Measurements from ENCODE around the gene PTPMT1.

Gene PTPMT1

DNA sequence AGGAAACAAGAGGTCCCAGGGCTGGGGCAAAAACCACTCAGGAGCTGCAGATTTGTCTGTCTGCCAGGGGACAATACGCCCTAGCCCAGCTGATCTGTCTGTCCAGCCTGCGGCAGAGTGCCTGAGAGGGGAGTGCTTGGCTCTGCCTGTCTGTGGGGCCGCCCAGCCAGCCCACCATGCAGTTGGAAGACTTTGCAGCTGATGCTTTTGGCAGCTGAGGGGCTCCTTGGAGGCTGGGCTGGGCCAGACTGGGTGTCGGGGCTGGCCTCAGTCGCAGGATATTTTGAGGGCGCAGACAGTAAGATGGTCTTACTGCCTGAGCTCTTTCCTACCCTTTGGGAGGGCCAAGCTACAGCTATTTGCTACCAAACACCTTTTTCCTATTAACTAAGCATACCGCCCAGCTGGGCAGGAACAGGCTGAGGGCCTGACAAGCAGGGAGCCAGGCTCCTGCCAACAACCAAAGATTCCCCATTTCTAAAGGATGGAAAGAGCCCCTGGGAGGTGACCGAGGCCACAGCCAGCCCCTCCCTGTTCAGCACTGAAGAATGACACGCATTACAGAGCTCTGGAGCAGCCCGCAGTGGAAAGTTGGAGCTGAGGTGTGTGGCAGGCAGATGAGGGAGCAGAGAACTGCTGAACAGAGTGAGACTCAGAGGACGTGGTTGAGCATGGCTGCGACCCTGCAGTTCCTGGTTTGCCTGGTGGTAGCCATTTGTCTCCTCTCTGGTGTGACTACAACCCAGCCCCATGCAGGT, 20.9 kb downstream of the PTPMT1 start, which contains the start of gene FAM180B:
Gene FAM180B, plus strand, starts transcription at position 581 of the 758 bp plus-strand sequence. Its CDS starts 91 bp downstream, at position 672.
- no peak for DNase-seq

DNA sequence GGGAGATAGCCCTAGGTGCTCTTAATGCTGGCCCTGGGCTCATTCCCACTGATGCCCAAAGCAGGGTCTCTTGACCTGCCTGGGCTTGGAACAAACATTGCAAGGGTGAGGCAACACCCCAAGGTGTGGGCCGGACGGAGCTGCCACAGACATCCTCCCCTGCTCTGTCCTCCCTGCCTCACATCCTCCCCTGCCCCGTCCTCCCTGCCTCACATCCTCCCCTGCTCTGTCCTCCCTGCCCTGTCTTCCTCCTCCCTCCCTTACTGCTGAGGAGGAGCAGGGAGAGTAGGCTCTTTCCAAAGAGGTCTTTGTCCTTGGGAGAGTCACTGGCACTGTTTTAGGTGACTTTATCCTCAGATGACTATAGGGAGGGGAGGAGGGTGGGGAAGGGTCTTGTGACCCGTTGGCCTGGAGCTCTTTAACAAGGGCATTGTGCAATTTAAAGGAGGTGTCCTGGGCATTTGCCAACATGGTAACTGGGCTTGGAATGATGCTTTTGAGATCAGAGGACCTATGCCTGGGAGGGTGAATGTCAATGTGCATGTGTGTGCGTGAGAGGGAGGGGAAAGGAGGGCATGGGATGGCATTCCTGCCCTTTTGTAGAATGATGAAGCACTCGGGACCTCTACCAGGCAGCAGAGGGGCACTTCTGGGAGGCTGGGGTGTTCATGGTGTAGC, 21.8 kb downstream of the PTPMT1 start:
- no peak for DNase-seq

DNA sequence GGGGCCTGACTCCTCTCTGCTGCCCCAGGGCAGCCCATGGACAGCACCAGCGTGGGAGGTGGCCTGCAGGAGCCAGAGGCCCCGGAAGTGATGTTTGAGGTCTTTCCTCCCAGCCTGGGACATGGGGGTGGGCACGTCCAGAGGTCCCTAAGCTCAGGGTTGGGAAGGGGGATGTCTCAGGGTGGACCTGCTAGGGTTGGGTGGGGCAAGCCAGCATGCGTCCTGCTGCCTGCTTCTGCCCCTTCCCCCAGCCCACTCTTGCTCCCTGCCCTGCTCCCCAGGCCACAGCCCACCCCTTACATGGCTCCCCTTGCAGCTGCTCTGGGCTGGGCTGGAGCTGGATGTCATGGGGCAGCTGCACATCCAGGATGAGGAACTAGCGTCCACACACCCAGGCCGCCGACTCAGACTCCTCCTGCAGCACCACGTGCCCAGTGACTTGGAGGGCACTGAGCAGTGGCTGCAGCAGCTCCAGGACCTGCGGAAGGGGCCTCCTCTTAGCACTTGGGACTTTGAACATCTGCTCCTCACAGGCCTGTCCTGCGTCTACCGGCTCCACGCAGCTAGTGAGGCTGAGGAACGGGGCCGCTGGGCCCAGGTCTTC, 22.4 kb downstream of the PTPMT1 start:
- no peak for DNase-seq

DNA sequence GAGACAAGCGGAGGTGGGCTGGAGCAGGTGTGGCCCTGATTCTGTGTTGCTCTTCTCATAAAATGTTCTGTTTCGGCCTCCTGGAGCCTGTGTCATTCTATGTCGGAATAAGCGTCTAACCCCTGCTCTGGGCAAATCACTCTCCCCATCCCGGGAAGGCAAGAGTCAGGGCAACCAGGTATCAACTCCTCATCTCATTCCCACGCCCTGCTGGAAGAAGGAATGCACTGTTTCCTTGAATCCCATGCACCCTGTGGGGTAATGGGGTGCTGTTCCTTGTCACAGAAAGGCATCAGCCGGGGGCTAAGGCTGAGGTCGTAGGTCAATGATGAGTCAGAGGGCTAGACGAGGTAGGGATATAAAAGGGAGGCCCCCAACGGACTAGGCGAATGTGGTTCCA, 23.7 kb downstream of the PTPMT1 start:
- no peak for DNase-seq

DNA sequence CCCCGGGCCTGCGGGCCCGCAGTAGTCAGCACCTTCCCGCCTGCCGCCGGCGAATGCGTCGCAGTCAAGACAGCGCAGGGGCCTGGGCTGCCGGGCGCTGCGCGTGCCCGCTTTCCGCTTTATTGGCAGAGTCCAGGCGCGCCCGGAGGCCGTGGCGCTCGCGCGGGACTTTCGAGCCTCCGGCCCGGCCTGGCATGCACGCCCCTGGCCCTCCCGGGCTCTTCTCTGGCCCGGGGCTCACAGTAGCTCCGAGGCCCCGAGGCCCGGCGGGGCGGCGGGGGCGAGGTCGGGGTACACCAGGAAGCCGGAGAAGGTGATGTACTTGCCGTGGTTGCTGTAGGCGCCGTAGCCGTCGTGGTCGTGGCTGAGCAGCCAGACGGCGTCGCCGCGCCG, 24.2 kb downstream of the PTPMT1 start:
- no peak for DNase-seq

DNA sequence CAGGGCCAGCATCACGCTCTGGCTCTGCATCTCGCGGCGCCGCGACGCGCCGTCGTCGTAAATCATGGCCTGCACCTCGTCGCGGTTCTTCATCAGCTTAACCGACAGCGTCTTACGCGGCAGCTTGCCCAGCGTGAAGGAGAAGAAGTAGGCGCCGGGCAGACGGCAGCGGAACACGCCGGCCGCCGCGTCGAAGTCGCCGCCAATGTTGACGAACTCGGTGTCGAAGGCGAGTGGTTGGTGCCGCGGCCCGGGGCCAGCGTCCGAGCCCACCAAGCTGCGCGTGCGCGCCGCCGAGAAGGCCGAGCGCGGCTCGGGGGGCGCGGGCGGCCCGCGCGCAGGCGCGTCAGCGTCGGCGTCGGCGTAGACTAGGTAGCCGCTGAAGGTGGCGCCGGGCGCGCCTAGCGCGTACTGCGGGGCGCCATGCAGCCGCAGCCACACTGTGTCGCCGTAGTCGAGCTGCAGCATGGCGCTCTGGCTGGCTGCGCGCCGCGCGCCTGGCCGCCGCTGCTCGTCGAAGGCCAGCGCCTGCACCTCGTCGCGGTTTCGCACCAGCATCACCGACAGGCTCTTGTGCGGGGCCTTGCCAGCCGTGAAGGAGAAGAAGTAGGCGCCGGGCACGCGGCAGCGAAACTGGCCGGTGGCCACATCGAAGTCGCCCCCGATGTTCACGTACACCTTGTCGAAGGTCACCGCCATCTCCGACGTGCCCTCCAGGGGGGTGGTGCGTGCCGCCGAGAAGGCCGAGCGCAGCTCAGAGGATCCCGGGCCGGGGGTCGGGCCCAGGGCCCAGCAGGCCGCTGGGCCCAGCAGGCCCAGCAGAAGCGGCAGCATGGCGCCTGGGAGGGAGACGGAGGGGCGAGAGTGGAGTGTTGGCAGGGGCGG, 24.8 kb downstream of the PTPMT1 start:
- DNase-seq: no peak

DNA sequence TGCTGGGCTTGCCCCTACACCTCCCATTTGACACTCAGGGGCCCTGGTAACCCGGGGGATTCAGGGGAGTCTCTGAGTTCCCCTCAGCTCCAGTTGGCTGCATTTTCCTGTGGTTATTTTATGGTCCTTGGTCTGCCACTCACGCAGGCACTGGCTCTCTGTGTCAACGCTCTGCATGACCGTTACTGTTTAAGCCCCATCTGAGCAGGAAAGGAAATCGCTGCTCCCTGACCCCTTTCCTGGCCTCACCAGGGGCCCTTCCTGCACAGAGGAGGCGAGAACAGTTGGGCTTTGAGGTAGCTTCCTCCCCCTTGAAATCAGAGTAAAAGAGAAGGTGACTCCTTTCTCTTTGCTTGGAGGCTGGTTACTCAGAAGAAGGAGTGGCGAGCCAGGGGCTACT, 26.4 kb downstream of the PTPMT1 start:
- no peak for DNase-seq

DNA sequence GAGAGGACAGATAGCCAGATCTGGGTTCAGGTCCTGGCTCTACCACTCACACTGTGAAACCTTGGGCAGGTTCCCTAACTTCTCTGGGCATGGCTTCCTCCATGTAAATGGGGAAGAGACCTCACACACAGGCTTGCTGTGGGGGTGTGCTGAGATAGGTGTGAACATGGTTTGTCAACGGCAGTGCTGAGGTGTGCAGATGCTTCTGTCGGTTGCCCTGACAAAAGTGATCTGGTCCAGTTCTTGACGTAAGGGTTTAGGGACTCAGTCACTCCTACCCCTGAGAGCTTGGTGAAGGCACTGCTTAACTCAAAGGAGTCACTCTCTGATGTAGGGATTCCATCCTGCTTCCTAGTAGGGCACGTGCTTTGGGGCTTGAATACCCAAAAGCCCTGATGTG, 26.9 kb downstream of the PTPMT1 start:
- no peak for DNase-seq

DNA sequence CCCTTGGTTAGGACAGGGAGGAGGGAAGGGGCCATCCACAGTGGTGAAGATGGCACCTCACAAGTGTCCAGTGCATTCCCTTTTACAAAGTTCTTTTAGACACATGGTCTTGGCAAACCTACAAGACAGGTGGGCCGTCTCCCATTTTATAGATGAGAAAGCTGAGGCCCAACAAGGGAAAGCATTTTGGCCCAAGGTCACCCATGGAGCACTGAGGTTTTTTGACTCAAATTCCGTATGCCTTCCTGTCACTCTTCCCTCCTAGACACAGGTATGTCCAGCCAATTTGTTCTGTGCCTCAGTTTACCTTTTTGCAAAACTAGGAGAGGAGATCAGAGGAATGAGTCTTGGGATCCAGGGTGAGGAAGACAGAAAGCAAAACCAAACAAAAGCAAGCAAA, 27.6 kb downstream of the PTPMT1 start:
- DNase-seq: no peak

DNA sequence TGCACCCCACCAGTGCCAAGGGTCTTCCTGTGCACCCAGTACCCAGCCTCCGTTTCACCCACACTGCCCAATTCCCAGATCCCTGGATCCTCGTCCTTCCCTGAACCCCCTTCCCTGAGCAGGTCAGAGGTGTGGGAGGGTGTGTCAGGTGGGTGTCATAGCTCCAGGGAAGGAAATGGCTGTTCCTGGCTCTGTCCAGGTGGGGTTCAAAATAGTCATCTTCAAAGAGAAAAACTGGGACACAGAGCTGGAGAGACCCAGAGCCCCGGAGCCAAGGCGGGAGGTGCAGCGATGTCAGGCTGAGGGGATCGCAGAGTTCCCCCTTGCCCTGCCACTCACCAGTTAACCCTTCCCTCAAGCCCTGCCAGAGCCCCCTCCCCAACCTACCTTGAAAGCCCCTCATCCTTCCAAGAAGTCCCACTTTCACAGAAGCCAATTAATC, 28.1 kb downstream of the PTPMT1 start:
- DNase-seq: no peak

DNA sequence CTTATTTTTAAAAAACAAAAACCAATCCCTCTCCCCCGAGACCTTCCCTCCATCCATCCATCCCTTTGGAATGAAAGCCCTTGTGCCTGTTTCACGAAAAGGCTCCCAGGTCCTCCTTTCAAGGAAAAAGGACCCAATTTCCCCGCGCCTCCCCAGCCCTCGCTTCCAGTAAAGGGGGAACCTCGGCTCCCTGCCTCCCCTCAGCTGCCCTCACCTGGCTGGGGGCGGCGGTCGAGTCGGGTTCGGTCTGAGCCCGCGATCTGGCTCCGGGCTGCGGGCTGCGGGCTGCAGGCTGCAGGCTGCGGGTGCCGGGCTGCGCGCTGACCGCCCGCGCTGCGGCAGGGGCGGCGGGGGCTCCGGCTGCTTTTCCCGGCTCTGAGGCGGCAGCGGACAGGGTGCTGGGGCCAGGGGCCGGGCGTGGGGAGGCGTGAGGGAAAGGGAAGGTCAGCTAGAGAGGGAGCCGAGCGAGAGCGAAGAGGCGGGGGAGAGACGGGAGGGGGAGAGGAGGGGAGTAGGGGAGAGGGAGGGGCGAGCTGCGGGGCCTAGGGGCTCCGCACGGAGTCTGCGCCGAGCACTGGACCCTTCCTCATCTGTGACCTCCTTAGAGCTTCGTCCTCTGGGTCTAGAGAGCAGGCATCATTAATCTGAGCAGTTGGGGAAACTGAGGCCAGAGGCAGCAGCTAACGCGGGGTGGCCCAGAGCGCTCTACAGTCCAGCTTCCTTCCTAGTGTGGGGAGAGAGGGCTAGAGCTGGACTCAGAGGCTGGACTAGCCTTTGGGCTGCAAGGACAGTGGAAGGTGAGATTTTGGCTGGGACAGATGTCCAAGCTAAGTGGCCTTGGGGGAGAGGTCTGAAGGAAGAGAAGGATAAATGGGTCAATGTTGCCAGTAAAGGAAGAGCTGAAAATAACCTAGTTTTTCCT, 28.8 kb downstream of the PTPMT1 start, which contains the start of gene C1QTNF4:
Gene C1QTNF4, minus strand, starts transcription at position 478 of the 922 bp plus-strand sequence. CDS start 3,601 bp downstream, outside the sequence.
- DNase-seq: no peak

DNA sequence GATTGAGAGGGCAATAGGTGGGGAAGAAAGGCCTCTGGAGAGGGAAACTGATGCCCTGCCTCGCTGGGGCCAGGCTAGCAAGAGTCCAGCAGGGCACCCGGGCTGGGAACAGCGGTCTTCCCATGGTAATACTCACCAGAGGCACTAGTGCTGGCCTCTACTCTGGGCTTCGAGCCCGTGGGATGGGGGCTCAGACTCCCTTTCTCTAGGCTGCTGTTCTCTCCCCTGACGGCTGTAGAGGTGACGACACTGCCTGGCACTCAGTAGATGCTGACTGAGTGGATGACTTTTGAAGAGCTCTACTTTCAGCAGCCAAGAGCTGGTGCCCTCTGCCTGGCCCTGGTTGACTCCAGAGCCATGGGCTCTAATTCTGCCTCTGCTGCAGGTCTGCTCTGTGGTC, 29.6 kb downstream of the PTPMT1 start:
- no peak for DNase-seq

DNA sequence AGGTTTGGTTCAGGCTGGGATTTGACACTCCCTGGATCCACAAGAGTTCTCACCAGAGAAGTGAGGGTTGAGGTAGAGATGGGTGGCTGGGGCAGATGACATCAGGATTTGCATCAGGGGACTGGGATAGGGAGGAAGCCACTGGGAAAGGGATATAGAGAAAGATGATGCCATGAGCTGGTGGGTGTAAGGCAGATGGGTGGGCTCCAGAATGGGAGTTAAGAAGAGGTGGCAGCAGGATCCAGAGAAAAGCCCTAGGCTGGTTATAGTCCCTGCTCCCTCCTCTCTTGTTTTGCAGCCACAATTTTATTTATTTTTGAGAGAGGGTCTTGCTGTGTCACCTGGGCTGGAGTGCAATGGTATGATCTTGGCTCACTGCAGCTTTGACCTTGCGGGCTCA, 30.6 kb downstream of the PTPMT1 start:
- no peak for DNase-seq

DNA sequence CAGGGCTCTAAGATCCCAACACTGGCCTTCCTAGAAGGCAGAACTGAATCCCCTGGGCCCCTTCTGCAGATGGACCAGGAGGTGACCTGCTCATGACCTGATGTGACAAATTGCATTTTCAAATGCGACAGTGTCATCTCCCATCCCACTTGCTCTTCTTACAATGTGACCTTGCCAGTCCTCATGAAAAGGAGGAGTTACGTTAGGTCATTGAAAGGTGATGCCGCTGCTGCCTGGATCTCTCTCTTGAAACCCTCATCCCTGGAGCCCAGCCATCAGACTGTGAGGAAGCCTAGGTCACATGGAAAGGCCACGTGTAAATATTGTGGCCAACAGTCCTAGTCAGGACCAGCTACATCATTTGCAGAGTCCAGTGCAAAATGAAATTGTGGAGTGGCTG, 34.5 kb downstream of the PTPMT1 start:
- DNase-seq: no peak

DNA sequence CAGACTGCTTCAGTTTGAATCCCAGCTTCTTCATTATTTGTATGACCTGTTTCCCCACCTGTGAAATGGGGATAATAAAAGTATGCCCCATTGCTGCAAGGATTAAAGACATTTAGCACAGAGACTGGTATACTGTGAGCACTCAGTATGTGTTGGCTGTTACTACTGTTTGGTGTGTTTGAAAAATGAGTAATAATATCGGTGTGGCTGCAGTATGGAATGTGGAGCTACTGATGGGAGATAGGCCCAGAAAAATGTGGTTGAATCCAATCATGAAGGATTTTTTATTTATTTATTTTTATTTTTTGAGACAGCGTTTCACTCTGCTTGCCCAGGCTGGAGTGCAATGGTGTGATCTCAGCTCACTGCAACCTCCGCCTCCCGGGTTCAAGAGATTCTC, 37.9 kb downstream of the PTPMT1 start:
- no peak for DNase-seq

DNA sequence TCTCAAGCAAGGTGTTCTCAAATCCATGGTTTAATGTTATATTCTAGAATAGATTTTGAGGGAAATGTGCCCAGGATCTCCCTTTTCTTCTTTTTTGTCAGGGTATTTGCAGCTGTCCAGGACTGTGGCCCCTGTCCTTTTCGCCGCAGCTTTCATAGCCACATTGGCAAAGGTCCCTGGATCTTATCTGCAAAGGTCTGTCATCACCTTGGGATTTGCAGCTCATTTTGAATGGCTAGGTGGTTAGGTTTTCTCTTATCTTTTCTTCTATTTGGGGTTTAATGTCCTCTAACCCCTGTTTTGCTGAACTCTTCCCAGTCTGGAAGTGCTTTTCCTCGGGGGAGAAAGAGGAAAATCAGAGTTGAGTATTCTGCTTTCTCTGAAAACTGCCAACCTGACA, 40.5 kb downstream of the PTPMT1 start:
- no peak for DNase-seq

DNA sequence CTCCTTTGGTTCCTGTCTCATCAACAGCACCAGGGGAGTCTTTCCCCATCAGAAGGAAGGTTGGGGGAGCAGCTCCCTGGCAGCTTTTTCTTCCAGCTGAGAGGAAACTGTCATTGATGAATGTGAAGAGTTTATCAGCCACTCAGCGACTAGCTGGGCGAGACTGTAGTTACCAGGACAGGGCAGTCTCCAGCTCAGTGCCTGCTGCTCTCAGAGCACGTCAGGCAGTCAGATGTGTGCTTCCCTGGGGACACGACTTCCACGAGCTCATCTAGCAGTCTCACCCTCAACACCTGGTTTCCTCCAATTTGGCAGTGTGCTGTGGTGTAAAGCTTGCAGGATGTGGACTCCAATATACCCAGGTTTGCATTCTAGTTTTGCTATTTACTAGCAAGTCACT, 41.3 kb downstream of the PTPMT1 start:
- no peak for DNase-seq

DNA sequence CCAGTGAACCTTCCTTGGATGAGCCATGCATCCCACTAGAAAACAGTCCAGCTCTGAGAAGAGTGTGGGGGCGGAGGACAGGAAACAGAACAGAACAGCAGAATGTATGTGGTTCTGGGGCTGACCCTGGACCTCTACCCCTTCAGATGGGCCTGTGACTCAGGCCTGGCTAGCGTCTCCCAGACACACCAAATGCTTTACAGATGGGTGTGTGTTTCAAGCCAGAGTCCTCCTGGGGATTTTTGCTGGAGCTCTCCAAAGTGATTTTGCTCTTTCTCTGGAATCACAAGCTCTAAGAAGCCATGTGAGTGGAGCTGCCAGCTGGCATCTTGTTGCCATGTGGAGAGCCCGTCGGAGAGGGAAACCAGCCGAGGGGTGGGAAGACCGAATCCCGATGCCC, 42.0 kb downstream of the PTPMT1 start:
- no peak for DNase-seq

DNA sequence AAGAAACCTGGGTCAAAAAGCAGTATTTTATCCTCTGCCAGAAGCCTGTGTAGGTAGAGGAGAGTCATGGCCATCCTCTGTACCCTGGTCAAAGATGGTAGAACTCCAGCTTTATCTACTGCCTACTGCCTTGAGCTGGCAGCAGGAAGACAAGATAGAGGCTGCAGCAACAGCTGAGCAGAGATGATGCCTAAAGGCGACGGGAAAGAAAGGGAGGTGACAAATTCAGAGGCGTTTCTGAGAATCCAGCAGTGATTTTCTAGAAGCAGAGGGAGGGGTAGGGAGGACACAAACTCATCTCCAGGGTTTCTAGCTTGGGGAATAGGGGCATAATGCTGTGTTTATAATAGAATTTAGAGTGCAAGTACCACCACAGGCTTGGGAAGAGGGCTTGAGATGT, 44.3 kb downstream of the PTPMT1 start:
- DNase-seq: no peak

DNA sequence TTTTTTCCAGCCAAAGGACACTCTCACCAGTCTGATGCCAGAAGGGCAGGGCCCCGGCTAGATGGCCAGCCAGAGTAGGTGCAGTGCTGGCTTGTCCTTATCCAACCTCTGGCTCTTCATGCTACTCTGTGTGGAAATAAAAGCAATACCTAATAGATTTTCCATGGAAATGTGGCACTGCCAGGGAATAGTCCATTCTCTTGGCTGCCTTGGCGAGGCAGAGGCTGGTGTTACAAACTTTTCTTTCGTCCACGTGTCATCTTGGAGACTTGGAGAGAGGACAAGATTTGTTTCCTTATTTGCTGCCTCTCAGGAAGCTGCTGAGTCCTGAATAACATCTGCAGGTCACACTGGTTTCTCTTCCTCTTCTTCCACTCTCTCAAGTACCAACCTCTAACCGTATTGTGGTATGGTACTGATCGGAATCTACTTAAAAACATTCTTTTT, 46.0 kb downstream of the PTPMT1 start:
- DNase-seq: no peak

DNA sequence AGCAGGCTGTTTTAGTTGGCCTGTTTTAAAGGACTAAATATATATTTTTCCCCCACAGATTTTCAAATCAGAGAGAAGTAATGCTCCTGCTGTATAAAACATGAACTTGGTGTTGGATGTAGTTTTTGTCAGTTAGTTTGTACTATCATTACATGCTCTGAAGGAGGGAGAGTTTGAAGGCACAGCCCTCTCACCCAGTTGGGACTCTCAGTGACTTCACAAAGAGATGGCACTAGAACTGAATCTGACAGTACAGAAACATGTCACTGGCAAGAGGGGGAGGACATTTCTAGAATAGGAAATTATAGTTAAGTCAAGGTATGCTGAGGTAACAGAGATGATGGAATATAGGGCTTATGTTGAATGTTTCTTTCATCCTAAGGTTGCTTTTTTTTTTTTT, 49.9 kb downstream of the PTPMT1 start:
- no peak for DNase-seq
